Left hindlimb (tissue), 1 donor: ENCODE data around the gene DLX5.
A peak's percentile ranks its signal among the peaks of the same experiment; 100 is the strongest.

Experiments used
- DNase-seq: peaks from one replicate; pipeline ENCODE4 v3.0.0-alpha.2; 2018

The DLX5 gene

DNA sequence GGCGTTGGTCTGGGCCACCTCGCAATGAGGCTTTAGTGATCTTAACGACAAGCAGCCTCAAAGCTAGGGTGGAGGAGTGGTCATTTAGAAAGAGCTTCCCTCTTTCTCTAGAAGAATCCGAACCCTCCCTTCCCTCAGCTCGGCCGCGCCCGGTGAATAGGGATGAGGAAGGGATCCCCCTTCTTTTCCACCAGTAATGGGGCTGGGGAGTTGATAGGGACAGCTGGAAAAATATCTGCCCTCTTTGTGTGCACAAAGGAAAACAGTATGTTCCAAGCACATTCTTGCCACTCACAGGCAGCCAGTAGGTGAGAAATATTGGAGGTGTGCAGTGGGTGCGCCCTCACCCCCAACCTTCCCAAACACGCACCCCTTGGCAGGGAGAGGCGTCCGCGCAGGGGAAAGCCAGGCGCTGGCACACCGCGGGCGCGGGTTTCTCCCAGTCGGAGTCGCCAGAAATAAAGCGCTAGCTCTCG, 6.5 kb downstream of the DLX5 start:
- DNase-seq: no peak

DNA sequence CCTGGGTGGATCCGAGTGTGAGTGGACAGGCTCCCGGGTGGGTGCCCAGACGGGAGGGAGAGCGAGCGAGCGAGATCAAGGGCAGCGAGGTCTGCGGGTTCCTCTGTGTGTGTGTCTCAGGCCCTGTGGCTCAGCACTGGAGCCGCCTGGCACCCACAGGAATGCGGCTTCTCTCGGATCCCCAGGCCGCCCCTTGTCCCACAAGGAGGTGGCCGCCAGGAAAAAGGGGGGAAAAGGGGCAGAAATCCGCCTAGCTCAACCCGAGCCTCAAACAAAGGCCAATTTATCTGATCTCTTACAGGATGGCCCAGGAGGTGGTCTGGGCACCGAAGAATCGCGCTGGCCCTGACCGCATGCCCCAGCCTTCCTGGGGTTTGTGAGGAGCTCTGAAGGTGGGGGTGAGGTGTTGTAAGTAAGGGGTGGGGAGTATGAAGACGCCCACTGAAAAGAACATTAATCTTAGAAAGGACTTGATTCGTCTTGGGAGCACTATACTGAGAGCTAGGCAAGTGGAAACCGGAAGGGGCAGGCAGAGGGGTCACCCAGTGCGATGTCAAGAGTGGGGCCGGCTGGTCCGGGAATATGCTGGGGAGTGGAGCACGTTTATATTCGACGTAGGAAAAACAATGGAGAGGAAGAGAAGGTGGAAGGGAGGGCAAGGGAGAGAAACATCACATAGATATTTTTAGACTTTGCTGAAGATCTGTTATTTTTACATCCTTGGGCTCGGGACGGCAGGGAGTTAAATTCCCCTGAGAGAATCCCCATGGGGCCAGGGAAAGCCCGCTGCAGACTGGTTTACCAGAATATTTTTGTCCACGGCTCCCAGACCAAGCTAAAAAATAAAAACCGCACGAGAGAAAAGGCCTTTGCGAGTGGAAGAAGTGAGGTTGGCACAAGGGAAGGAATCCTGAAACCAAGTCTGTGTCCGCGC, 7.2 kb downstream of the DLX5 start:
- DNase-seq: peak; percentile 76

DNA sequence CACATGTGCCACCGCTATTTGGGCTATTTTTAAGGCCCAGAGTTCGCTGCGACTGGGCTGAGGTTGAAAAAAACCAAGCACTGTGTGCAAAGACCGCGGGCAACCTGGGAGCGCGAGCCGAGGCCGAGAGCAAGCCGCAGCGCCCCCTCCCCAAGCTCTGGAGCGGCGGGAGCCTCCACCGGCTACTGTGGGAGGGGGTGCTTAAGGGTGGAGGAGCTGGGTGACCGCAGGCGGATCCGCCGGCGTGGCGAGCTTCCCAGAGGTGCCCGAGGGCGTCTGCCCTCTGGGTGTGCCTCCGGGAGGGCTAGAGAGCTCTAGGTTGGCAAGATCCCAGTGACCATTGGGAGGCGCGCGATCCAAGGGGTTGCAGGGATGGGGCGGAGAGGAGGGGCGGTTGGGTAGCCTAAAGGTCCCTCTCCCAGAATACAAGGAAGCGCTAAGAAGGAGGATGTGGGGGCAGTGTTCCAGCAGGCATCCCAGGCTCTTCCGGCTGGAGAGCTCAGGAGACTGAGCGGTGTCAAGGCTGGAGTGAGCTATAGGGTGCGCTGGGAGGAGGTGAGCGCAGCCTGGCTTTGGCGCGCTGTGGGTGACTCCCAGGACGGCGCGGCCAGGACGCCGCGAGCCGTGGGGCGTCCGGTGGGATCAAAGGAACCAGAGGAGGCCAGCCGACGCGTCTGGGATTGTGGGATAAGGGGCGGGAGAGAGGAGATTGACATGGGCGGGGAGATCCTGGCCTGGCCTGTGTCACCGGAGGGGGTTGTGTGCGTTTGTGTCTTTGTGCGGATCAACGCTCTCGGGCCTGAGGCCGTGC, 8.0 kb downstream of the DLX5 start:
- DNase-seq: peak; percentile 84

DNA sequence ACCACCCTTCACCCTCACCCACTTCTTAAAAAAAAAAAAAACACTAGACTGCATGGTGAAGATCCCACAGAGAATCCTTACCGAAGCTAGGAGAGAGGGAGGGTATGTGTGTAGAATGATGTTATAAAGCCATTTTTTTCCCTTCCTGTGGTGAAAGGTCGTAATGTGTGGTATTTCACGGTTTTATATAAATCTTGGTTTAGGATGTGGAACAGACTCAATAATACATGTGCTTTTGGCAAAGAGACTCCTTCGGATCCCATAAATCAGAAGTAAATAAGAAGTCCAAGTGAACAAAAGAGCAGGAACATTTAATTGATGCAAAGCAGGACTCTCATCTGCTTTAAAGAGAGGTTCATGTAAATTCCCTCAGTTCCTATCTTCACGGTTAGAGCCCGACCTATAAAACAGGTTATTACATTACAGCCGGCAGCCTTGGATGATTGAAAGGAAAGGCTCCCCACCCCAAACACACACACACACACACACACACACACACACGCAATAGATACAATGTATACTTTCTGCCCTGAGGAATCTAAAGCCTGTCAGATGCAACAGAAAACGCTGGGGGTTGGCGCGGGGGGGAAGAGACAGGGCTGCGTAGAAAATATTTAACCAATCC, 8.8 kb downstream of the DLX5 start:
- no peak for DNase-seq

DNA sequence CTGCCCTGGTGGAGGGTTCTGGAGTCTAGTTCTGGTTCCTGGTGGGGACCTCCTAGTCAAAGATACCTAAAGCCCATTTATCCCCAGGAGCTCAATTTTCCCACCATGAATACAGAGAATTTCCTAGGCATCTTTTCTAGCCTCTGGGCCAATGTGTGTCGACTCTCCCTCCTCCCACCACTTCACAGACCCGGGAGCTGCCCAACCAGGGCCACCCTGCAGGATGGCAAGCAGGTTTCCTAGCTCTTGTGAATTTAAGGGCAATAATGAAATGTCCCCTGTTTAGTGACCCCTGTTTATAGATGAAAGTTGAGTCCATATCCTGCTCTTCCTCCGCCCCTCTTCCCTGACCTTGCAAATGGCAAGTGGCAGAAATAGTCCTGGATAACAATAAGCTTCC, 9.4 kb downstream of the DLX5 start:
- DNase-seq: no peak

DNA sequence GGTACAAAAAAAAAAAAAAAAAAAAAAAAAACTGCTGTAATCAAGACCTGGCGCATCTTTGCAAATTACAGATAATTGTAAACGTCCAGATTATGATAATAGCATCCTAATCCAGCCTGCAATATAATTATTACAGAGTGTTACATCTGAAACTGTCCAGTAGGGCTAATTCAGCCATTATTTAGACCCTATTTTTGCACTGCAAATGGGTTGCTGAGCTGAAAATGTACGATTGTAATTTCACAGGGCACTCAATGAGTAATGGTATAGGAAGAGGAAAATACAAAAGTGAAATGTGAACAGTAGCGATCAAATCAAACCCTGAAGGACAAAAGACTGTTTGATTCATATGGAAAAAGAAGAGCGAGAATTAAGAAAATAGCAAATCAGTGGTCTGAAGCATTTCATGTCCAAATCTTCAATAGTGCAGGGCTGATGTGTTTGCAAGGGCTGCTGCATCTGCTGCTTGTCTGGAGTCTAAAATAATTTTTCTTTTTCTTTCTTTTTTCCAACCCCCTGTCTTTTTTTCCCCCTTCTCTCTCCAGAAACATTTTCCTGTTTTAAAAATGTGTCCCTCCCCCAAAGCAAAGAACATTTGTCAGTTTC, 10.4 kb downstream of the DLX5 start:
- DNase-seq: no peak

DNA sequence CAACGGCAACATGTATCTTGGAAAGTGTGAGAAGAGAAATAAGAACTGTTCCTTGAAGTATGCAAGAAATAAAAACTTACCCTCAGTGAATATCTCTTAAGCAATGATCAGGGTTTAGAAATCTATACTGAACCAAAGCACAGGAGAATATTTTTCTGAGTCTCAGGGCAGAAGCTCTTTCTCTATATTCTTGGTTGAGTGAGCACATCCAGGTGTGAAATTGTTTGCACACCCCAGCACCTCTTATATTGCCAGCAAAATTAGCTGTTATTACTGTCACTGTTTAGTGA, 10.8 kb downstream of the DLX5 start:
- DNase-seq: no peak

DNA sequence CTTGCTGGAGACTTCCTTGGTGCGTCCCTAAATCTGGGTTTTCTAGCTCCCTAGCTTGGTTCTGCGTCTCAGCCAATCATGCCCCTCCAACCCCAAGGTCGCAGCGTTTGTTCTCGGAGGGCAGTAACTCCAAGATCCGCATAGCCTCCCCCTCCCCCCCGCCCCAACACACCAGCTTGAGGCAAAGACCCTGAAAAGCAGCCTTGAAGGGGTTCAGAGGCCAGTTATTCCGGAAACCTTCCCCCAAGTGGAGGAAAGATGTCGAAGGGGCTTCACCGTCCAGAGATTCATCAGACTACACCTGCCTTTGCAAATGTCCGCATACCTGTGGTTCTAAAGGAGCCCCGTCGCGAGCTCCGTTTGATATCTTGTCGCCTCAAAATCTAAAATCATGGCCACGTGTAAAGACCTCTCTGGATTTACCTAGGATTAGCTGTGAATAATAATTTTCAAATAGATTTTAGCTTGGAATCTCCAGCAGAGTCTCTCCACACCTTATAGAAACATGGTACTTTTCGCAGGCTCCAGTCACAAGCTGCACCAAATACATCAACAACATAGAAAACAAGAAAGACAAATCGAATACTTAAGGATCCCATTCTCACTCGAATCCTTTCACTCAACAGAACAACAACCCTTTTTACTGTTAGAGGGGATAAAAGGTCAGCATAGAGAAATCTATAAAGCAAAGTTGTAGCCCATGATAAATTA, 11.3 kb downstream of the DLX5 start:
- DNase-seq: no peak

DNA sequence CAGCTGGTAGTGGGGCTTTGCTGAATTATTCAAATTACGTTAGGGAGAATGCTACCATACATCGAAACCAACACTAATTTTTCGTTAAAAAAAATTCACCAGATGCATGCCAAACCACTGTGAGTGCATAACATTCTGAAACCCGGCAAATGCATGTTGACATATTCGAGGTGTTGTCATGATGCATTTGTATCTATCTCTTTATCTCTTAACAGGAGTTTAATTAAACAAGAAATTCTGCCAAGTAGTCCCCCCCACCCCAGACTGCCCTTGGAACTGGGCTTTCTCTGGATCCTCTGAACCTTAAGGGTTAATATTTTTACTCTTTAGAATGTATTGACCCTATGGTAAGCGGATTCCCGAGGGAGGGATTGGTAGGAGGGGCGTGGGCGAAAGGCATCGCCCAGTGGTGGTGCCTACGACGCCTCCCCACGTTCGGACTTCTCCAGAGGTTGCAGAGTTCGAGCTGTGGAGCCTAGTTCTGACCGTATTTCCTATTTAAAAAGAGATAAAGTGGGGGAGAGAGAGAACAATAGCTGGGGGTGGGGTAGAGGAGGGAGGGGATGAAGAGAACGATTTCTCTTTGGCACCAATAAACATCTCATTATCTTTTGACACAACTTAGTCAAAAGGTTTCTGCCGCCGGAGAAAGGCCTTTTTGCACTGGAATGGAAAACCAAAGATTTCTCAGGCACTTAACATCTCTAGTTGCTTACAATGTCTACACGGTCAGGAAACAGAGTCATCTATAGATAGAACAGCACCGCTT, 12.1 kb downstream of the DLX5 start:
- no peak for DNase-seq

DNA sequence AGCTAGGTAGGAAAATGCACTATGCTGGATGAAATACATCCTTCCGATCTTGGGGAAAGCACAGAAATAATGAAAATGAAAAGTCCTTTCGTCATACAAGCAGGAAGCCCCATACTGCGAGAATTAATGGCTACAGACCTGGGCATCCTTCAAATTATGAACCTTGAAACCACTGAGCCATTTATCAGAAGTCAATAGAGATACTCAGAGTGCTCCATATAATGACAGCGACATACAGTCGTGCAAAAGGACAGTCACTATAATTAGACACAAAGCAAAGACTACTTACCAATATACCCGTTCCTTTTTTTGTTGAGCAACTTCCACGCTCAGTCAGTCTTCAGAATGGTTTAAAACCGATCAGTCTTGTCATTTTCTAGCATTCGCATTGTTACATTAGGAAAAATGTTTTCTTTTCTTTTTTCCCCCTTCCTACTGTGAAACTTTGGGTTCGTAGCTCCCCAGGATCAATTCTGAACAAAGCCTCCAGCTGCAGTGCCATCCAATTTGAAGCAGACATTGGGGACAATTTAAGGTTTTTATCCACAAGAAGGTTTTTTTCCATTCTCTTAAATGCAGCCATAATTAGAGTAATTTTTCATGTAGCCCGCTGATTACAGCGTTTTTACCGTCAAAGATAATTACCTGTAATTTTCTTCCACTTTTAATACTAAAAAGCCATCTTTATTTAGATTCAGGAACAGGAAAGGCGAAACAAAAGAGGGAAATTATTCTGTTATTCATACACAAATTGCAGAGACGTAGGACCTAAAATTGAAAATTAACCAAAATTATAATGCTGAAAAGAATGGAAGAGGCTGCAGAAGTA, 12.9 kb downstream of the DLX5 start:
- DNase-seq: no peak

DNA sequence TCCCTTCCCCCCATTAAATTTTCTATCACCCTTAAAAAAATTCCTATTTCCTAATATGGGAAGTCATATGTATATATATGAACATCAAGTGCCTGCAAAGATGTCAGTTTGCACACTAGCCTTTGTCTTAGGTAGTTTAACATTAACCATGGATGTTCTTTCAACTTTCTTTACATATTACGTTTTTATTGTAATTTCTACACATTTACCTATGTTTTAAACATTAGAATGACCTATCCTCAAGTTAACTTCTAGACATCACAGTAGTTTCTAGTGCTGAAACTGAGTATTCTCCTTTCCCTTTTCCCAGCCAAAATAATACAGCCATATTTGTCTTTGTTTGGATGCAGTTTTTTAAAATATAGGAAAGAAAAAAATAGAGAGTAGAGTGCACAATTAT, 13.5 kb downstream of the DLX5 start:
- DNase-seq: no peak

DNA sequence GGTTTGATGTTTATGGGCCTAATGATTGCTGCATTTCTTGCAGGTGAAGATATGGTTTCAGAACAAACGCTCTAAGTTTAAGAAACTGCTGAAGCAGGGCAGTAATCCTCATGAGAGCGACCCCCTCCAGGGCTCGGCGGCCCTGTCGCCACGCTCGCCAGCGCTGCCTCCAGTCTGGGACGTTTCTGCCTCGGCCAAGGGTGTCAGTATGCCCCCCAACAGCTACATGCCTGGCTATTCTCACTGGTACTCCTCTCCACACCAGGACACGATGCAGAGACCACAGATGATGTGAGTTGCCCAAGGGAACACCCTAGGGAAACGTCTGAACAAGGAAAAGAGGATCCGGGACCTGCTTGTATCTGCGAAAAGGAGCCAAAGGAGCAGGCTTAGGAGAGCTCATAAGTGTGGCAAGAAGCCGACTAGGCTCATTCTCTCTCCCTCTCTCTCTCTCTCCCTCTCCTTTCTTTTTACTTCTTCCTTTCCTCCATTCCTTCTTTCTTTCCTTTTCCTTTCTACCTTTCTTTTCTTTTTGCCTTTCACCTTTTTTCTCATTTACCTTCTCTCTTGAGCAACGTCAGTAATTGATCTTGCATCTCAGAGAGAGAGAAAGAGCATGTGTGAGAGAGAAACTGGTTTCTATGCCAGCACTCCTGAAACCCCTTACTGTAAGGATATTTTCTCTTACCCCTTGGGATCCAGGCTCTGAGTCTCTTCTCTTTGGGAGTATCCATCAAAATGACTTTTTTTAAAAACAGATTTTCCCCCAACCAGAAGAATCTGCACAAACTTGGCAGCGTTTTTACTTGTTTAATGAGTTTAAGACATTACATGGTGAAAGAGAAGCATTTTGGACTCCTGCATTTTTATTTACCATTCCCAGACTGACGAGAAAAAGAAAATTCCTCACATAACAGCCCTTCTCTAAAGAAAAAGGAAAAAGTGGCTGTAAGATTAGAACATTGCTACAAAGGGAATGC, 14.6 kb downstream of the DLX5 start:
- DNase-seq: no peak

DNA sequence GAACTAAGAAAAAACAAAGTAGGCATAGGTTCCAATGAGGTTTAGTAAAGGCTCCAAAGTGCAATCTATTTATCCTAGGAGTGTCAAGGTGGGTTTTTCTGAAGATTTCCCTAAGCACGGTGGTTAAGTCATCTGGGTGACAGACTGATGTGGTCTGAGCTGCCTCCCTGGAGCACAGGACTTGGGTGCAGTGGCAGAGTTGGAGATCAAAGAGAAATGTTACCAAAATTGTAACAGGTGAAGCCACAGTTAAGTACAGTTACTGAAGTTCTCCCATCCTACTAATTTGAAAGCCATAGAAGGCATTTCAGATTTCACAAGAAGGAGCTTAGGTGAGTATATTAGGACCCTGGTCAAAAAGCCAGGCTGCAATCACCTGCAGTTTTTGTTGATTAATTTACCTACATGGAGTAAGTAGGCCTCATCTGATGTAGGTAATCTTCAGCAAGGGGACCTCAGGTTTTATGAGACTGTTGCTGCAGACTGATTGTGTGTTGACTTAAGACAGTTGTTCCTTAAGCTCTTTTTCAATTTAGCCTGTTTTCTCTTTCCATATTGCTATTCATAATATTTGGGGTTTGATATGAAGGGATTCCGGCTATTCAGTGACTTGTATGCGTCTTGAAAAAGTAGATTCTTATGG, 16.2 kb downstream of the DLX5 start:
- DNase-seq: no peak

DNA sequence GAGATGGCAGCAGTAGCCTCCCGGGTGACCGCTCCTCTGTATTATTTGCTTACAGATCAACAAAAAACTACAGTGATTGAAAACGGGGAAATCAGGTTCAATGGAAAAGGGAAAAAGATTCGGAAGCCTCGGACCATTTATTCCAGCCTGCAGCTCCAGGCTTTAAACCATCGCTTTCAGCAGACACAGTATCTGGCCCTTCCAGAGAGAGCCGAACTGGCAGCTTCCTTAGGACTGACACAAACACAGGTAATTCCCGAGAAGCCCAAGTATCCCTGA, 17.1 kb downstream of the DLX5 start:
- DNase-seq: no peak

DNA sequence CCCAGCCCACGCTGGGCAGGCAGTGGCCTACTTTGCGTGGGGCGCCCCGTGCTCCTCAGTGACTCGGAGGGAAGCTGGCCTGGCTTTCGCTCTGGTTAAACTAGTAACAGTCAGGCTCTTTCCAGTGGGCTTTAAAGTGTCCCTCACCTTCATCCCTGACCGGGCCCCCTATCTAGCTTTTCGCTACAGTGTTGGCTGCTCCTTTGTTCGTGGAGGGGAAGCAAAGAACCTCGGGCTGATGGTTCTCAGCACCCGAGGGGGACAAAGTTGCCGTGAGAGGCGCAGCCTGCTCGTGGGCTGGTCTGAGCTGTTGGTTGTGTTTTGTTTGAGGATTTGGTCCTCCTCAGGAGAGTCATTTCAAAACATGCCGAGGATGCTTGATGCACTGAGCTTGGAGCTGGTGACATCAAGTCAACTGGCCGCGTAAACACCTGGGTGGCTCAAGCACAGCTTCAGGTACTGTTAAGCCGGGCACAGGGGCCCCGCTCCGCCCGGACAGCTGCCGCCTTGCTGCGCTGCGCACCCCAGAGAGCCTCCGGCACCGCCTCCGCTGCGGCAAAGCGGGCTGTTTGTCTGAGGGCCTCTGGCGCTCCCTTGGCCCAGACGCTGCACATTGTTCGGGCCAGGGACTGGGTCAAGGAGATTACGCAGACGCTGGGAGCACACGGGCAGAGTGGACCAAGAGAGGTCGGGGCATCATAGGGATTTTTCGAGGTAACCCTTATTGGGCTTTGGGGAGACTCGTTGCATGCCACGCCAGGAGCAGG, 17.6 kb downstream of the DLX5 start:
- peak; percentile 28 for DNase-seq

DNA sequence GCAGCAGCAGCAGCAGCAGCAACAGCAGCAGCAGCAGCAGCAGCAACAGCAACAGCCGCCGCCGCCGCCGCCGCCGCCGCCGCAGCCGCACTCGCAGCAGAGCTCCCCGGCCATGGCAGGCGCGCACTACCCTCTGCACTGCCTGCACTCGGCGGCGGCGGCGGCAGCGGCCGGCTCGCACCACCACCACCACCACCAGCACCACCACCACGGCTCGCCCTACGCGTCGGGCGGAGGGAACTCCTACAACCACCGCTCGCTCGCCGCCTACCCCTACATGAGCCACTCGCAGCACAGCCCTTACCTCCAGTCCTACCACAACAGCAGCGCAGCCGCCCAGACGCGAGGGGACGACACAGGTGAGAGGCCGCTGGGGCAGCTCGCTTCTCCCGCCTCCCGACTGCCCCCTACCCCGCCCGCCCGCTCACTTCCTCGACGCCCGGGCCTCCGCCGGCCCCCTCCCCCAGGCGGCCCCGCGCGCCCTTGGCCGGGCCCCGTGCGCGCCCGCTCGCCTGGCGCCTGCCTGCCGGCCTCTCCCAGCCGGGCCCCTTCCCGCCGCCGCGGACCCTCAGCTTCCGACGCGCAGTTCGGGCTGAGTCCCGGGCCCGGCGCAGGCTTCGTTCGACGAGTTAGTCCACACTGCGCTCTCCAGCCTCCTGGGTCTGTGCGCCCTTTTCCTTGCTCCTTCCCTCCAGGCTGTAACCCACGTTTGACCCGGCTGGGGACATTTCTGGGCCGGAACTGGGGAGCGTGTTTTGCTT, 18.4 kb downstream of the DLX5 start:
- peak; percentile 68 for DNase-seq

DNA sequence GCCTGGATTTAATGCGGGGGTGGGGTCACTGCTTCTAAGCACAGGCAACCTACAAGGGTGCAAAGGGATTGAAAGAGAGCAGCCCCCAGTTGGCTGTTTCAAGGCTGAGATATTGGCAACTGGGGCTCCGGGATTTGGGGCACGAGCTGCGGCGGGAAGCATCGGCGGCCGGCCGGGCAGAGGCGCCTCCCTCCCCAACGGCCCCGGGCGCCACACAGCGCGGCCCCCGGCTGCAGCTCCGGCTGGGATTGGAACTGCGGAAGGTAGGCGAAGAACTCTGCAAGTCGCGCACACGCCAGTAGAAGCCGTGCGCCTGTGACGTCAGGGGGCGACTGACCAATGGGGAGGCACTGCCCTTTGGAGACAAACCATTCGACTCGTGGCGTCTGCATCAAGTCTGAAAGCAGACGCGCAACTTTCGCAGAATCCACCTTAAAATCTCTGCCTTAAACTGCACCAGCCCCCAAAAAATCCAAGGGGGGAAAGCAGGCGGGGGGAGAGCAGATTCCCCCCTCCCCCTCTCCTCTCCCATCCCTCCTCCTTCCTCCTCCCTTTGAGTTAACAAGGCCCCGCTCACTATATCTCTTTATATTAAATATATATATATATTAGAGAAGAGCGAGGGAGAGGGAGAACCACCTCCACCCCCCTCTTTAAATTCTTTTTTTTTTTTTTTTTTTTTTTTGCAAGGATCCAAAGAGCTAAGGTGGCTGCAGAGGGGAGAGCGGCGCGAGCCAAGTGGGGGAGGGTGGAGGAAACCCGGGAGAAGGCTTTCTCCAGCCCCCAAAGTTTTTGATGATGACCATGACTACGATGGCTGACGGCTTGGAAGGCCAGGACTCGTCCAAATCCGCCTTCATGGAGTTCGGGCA, 19.2 kb downstream of the DLX5 start, which contains the start of gene DLX6:
Gene DLX6 (plus strand): TSS at position 371 of the 872 bp plus-strand sequence. CDS start 425 bp downstream, at position 796.
- peak; percentile 88 for DNase-seq
